HG03045 (cell line): ENCODE results near the gene UQCC5.

Experiments
- ATAC-seq: cut with Tn5 transposase; IDR thresholded peaks from one replicate; pipeline ENCODE4 v1.9.1; 2021; ENCODE audit warnings: mild to moderate bottlenecking, moderate library complexity; ENCODE audit not compliant: unreplicated experiment

UQCC5 gene

GRCh38 chr3:52532838-52533622 is 3.4 kb upstream of the UQCC5 start:
- no peak for ATAC-seq

- peak; percentile 34 for ATAC-seq
Observed at GRCh38 chr3:52533623-52534280, 2.7 kb upstream of the UQCC5 start, which contains the start of gene NT5DC2. TSS of gene NT5DC2 (minus strand) at chr3:52533857. CDS start at chr3:52533737, 120 bp downstream.

- ATAC-seq, result no peak
Observed at GRCh38 chr3:52534281-52535183, 1.9 kb upstream of the UQCC5 start.

GRCh38 chr3:52535411-52536111 is 844 bp upstream of the UQCC5 start:
- ATAC-seq, result no peak

DNA sequence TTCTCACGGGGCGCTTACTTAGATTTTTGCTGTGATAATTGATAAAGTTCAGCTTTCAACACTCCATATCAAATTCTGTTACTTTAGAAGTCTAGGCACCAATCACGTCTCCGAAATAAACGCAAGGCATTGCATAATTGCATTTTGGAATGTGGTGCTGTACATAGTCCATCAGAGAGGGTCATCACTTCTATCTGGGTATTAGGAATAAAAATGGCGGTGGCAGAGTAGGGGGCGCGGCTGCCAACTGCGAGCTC is 365 bp upstream of the UQCC5 start:
- ATAC-seq, result no peak

DNA sequence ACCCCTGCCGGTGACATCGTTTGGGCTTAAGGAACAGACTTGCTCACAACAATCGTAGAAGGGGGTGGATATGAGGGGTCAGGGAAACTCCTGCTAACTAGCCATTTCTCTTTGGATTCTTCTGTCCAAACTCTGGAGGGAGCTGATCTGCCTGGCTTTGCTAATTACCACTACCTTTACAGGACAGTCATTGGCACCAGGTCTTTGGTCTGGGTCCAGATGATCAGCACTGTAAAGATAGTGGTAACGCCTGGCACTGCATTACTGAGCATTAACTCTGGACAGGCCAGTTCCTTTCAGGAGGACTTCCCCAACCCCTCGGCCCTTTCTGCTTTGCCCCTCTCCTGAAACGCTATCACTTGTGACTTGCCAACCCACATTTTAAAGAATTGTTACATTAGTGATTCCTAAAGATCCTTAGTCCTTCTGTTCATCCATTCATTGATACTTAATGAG is 788 bp downstream of the UQCC5 start:
- ATAC-seq, result no peak

DNA sequence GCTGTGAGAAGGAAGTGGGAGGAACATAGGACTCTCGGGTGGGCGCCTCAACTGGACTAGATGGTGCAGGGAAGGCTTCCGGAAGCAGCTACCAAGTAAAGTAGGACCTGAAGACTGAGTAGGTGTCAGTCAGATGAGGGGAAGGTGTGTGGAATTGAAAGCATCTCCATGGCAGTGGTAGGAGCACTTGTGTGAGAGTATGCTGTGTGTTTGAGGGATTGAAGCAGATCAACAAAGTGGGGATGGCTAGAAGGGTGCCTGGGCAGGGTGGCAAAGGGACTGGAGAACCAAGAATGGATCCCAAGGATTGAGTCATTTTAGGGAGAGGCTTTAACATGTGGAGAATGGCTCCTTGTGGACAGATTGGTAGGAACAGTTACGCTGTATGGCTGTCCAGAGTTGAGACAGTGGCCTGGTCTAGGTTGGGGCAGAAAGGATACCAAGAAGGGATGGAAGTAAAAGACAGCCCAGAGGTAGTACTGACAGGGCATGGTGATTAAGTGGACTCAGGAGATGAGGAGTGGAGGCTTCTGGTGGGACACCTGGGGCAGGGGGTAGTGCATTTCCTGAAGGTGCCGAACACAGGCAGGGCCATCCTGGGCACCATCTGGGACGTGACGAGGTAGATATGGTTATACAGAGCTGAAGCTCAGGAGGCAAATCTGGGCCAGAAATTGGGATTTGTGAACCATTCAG is 1.5 kb downstream of the UQCC5 start:
- no peak for ATAC-seq

GRCh38 chr3:52539010-52539653 is 2.7 kb downstream of the UQCC5 start:
- ATAC-seq, result no peak

DNA sequence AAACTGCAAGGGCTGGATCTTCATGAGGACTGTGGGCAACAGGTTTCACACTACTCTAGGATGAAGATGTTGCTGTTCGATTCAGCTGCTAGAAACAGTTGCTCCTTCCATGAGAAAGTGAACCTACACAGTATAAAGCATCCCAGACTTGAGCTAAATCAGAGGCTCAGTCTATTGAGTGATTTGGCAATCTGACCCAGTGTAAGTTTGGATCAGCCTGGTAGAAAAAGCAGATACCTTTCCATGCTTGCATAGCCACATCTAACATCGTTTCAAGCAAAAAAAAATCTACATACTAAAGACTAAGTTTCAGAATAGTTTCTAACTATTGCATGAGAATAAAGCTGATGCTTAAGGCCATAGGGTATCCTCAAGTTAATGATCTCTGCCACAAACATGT is 4.6 kb downstream of the UQCC5 start:
- no peak for ATAC-seq

- no peak for ATAC-seq
Observed at GRCh38 chr3:52544937-52545336, 8.5 kb downstream of the UQCC5 start.

GRCh38 chr3:52546111-52546901 is 9.9 kb downstream of the UQCC5 start:
- no peak for ATAC-seq

- ATAC-seq, result no peak
Observed at GRCh38 chr3:52547143-52547542, 10.7 kb downstream of the UQCC5 start.

DNA sequence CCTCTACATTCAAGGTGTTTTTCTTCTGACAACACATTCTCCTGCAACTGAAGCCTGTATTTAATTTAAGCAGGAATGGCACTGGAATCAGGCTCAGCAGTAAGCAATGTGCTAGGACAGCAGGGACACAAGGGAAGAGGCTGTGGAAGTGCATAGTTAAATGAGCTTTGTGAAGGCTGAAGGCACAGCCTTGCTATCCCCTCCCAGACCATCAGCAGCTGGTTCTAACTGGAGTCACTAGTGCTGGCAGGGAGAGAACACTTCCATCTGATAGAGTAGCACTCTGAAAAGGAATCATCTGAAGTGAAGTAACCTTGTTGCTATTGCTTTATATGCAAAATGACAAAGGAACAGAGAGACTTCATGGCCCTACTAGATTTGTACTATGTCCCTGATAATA is 14.7 kb downstream of the UQCC5 start:
- ATAC-seq, result no peak

GRCh38 chr3:52552089-52552488 is 15.7 kb downstream of the UQCC5 start:
- no peak for ATAC-seq

DNA sequence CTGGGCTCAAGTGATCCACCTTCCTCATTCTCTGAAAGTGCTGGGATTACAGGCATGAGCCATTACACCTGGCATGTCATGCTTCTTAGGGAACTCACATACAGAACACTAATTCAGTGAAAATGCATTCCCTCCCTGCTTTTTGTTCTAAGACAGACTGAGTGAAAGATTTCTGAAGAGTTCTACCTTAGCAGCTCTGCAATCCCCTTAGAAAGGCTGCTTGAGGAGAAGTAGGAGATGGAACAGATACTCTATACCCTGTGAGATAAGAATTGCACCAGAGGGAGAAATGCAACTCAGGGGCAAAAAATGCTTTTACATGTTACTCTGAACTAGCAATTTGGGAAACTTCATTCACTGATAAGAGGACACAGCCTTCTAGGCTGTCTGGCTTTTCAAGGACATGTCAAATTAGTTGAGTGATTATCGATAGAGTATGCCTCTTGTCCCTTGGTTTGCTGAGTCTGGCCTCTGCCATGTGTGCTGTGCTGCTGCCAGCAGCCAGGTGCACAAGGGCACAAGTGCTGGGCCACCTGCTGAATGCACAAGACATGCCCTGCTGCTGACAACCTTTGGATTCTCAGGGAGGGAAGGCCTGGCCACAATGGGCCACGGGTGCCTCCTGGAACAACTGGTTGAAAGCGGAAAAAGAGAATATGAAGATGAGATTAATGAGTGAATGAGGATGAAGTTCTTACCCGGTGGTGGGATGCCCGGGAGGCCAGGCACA is 17.8 kb downstream of the UQCC5 start:
- ATAC-seq, result no peak

- ATAC-seq, result no peak
Observed at GRCh38 chr3:52555056-52555455, 18.7 kb downstream of the UQCC5 start.

GRCh38 chr3:52557011-52557960 is 20.9 kb downstream of the UQCC5 start:
- no peak for ATAC-seq
